ENCODE data around the gene VWA5B1.

- no peak for TF ChIP-seq POLR2A (IDR thresholded peaks at IDR 0.05)
- no peak for TF ChIP-seq CTCF (IDR thresholded peaks at IDR 0.05)
These were observed 25.4 kb upstream of the VWA5B1 start for GRCh38 chr1:20265250-20265649.

Measured in vagina (tissue), 2 donors.